Measurements from ENCODE around the gene C5orf15. TPM values are rescaled to one million over a fixed set of nuclear protein-coding genes. Genes with fewer than 3 reads are reported as not detected.

C5orf15 gene
- total and polyA plus RNA-seq, 4 donors = 21.2 to 32.4 (median 28.7) TPM

DNA sequence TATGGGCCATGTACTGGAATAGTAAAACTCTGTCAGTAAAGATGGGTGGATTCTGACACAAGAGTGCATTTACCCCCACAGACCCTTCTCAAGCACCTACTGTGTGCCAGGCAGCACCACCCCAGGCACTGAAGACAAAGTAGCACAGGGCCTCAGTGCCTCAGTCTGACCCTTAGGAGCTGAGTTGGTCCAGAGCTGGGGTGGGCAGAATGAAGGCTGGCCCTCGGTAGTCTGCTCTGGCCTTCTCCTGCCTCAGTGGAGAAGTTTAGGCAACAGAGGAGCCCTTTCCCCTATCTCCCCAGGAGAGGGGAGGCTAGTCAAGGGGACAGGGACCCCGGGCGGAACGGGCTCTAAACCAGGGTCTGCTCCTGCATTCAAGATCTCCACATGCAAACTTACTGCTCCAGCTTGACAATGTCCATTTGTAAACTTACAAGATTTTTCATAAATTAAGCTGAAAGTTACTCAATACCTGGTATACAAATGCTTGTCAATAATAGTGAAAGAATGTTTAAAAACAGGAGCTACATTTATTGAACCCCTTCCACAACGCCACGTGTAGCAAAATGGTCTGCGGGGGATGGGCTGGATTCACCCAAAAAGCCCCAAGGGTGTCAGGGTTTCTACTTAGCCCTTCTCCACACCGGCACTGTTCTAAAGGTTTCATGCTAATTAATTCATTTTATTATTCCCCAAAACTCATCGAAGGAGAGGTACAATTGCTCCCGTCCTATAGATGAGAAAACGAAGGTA is 34.8 kb upstream of the C5orf15 start:
- H3K4me3 ChIP-seq (ENCODE audit: low read depth in 1 of 3, low read length in 3 of 3) = peak overlapping the region; percentile 78 to 90 (median 87)
- WGBS = 20% methylated on average over 11 of the region's 11 CpGs
- H3K36me3 ChIP-seq (ENCODE audit: control insufficient read depth in 4 of 4, insufficient read depth in 3 of 4, low read depth in 1 of 4, low read length in 3 of 4) = peaks cover 0 to 5% (median 0%) of the 10 kb centered on the region in 4 donors
- peak overlapping the region; percentile 98 to 99 for H3K27ac ChIP-seq (ENCODE audit: low read depth in 1 of 2, low read length in 2 of 2)
- no peak for DNase-seq (ENCODE audit: low spot score)
- TF ChIP-seq GABPA (IDR thresholded peaks at IDR 0.05 in 1 of 2, conservative IDR thresholded peaks at IDR 0.05 in 1 of 2) (no peak), ATF3 (IDR thresholded peaks at IDR 0.05) (no peak), EGR1 (IDR thresholded peaks at IDR 0.05; ENCODE audit: low read depth in 2 of 2) (no peak), HNF4A (conservative IDR thresholded peaks at IDR 0.05) (no peak), MAX (IDR thresholded peaks at IDR 0.05) (no peak), CTCF (IDR thresholded peaks at IDR 0.05; ENCODE audit: low read depth, low read length, missing input control) (no peak), FOXA1 (IDR thresholded peaks at IDR 0.05) (no peak), FOXA2 (IDR thresholded peaks at IDR 0.05) (no peak), YY1 (IDR thresholded peaks at IDR 0.05) (no peak), JUND (IDR thresholded peaks at IDR 0.05) (no peak), HNF4G (IDR thresholded peaks at IDR 0.05) (no peak), NR2F2 (IDR thresholded peaks at IDR 0.05) (no peak), TAF1 (conservative IDR thresholded peaks at IDR 0.05) (no peak), RXRA (IDR thresholded peaks at IDR 0.05) (no peak), SP1 (IDR thresholded peaks at IDR 0.05) (no peak), RAD21 (IDR thresholded peaks at IDR 0.05) (no peak)
- TF ChIP-seq, protein P1, sequence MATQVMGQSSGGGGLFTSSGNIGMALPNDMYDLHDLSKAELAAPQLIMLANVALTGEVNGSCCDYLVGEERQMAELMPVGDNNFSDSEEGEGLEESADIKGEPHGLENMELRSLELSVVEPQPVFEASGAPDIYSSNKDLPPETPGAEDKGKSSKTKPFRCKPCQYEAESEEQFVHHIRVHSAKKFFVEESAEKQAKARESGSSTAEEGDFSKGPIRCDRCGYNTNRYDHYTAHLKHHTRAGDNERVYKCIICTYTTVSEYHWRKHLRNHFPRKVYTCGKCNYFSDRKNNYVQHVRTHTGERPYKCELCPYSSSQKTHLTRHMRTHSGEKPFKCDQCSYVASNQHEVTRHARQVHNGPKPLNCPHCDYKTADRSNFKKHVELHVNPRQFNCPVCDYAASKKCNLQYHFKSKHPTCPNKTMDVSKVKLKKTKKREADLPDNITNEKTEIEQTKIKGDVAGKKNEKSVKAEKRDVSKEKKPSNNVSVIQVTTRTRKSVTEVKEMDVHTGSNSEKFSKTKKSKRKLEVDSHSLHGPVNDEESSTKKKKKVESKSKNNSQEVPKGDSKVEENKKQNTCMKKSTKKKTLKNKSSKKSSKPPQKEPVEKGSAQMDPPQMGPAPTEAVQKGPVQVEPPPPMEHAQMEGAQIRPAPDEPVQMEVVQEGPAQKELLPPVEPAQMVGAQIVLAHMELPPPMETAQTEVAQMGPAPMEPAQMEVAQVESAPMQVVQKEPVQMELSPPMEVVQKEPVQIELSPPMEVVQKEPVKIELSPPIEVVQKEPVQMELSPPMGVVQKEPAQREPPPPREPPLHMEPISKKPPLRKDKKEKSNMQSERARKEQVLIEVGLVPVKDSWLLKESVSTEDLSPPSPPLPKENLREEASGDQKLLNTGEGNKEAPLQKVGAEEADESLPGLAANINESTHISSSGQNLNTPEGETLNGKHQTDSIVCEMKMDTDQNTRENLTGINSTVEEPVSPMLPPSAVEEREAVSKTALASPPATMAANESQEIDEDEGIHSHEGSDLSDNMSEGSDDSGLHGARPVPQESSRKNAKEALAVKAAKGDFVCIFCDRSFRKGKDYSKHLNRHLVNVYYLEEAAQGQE (IDR thresholded peaks at IDR 0.05) = no peak
- TF ChIP-seq, protein P2, sequence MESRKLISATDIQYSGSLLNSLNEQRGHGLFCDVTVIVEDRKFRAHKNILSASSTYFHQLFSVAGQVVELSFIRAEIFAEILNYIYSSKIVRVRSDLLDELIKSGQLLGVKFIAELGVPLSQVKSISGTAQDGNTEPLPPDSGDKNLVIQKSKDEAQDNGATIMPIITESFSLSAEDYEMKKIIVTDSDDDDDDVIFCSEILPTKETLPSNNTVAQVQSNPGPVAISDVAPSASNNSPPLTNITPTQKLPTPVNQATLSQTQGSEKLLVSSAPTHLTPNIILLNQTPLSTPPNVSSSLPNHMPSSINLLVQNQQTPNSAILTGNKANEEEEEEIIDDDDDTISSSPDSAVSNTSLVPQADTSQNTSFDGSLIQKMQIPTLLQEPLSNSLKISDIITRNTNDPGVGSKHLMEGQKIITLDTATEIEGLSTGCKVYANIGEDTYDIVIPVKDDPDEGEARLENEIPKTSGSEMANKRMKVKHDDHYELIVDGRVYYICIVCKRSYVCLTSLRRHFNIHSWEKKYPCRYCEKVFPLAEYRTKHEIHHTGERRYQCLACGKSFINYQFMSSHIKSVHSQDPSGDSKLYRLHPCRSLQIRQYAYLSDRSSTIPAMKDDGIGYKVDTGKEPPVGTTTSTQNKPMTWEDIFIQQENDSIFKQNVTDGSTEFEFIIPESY (IDR thresholded peaks at IDR 0.05) = no peak
- peaks cover 18 to 49% (median 34%) of the 10 kb centered on the region in 4 donors for H3K4me1 ChIP-seq (ENCODE audit: control insufficient read depth in 4 of 4, insufficient read depth in 4 of 4, low read length in 3 of 4)
- H3K9me3 ChIP-seq (ENCODE audit: control insufficient read depth in 4 of 4, low read length in 3 of 4) = no peaks in the 10 kb centered on the region
- H3K27me3 ChIP-seq (ENCODE audit: control insufficient read depth in 4 of 4, insufficient read depth in 4 of 4, low read length in 3 of 4) = no peaks in the 10 kb centered on the region
- peak overlapping the region; percentile 95 to 98 for H3K9ac ChIP-seq (ENCODE audit: low read depth in 1 of 2, low read length in 2 of 2)
